HepG2 (cell line): ENCODE data around the gene SPACDR. TPM values are rescaled to one million over a fixed set of nuclear protein-coding genes. Genes with fewer than 3 reads are reported as not detected.

Experiments
- GATAD2A ChIP-seq: IDR thresholded peaks from 2 replicates; pipeline ENCODE4 v1.6.1; 2016
- KLF11 ChIP-seq: IDR thresholded peaks from 2 replicates; pipeline ENCODE4 v1.6.1; 2016; ENCODE audit warnings: missing compliant biosample characterization
- KLF15 ChIP-seq: sonication (generic); formaldehyde crosslinking; IDR thresholded peaks from 2 replicates; pipeline ENCODE4 v1.8.1; 2023; ENCODE audit warnings: borderline replicate concordance, mild to moderate bottlenecking, inconsistent platforms, missing genetic modification reagents, mixed read lengths
- MAFF ChIP-seq: IDR thresholded peaks from 2 replicates; pipeline ENCODE4 v1.6.1; 2011; ENCODE audit warnings: low read depth, low read length, improper control_type of control experiment
- MATR3 ChIP-seq: sonication (generic); formaldehyde crosslinking; IDR thresholded peaks from 2 replicates; pipeline ENCODE4 v1.4.0; 2020; ENCODE audit warnings: missing genetic modification reagents
- MTA3 ChIP-seq: sonication (generic); formaldehyde crosslinking; IDR thresholded peaks from 2 replicates; pipeline ENCODE4 v1.4.0; 2020; ENCODE audit warnings: missing genetic modification reagents
- MTERF4 ChIP-seq: sonication (generic); formaldehyde crosslinking; IDR thresholded peaks from 2 replicates; pipeline ENCODE4 v1.8.0; 2023; ENCODE audit warnings: mild to moderate bottlenecking, missing genetic modification reagents
- PRPF4 ChIP-seq: fragments of 200-400 bp; formaldehyde crosslinking; IDR thresholded peaks from 2 replicates; pipeline ENCODE4 v1.6.1; 2016; ENCODE audit warnings: low read length, low read depth; ENCODE audit not compliant: poor library complexity, severe bottlenecking
- ZFP36L2 ChIP-seq: sonication (generic); formaldehyde crosslinking; IDR thresholded peaks from 2 replicates; pipeline ENCODE4 v1.4.0; 2020; ENCODE audit warnings: missing genetic modification reagents
- ZNF12 ChIP-seq: sonication (generic); formaldehyde crosslinking; IDR thresholded peaks from 2 replicates; pipeline ENCODE4 v1.5.0; 2020; ENCODE audit warnings: missing genetic modification reagents
- ZNF333 ChIP-seq: sonication (generic); formaldehyde crosslinking; IDR thresholded peaks from 2 replicates; pipeline ENCODE4 v1.4.0; 2020; ENCODE audit warnings: mild to moderate bottlenecking, missing genetic modification reagents, borderline replicate concordance
- ZNF33B ChIP-seq: sonication (generic); formaldehyde crosslinking; IDR thresholded peaks from 2 replicates; pipeline ENCODE4 v1.5.1; 2020; ENCODE audit warnings: mild to moderate bottlenecking, missing genetic modification reagents
- ZNF350 ChIP-seq: sonication (generic); formaldehyde crosslinking; IDR thresholded peaks from 2 replicates; pipeline ENCODE4 v1.4.0; 2020; ENCODE audit warnings: mild to moderate bottlenecking, low read depth, missing genetic modification reagents, borderline replicate concordance
- ZNF451 ChIP-seq: sonication (generic); formaldehyde crosslinking; IDR thresholded peaks from 2 replicates; pipeline ENCODE4 v1.5.0; 2020; ENCODE audit warnings: mild to moderate bottlenecking, missing genetic modification reagents
- polyA plus RNA-seq, 8 experiments: library from polyadenylated mRNA; depleted of rRNA in 3 of 8; stranded (reverse) in 7 of 8; unstranded in 1 of 8; fragments of >200 nt; fragmentation: Illumina TruSeq in 4 of 8; extraction: Trizol in 4 of 8; gene quantifications; 2 replicates each; pipeline versions ENCODE4 v1.2.1 to v1.2.3, GENCODE V29; 2011 to 2016; ENCODE audit warnings: low read depth in 4 of 8, missing spikeins in 1 of 8, mixed read lengths in 1 of 8; ENCODE audit not compliant: insufficient read depth in 1 of 8
- total RNA-seq, 5 experiments: library from RNA; depleted of rRNA; stranded (reverse); fragments of >200 nt; fragmentation: Illumina TruSeq; extraction: Trizol; gene quantifications; 2 replicates each; pipeline ENCODE4 v1.2.3, GENCODE V29; 2016; ENCODE audit warnings: low read depth in 1 of 5

The SPACDR gene
- total and polyA plus RNA-seq, 2 of the 13 experiments (the other 11 are each of a cell fraction or from before 2014, with no cell fraction given) = 0.41 TPM; not detected in 1

DNA sequence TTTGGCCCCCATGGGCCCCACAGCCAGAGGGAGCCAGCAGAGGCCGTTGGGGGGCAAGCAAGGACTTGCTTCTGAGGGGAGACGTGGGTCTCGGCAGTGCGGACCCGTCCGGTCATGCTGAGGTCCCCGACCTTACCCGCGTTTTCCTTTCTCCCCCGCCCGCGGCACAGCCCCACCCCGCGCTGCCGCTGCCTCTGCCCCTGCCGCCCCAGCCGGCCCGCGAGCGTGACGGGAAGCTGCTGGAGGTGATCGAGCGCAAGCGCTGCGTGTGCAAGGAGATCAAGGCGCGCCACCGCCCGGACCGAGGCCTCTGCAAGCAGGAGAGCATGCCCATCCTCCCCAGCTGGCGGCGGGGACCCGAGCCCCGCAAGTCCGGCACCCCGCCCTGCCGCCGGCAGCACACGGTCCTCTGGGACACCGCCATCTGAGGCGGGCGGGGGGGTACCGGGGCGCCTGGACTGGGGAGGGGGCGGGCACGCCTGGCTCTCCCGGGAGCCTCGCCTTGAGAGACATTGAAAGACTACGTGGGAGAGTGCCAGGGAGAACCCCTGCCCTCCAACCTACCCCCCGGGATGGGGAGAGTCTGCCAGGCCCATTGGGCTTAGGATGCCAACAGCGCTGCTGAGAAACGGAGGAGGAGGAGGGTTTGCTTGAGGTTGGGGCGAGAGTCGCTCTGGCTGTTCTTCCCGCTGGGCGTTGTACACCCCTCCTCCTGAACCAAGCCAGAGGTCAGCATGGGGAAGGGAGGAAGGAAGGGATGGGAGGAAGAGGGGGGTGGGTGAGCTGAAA is 29.6 kb upstream of the SPACDR start (continued):
- TF ChIP-seq ZFP36L2 (CRISPR knock-in tag) = no peak
- TF ChIP-seq ZNF451 (CRISPR knock-in tag) = no peak
- TF ChIP-seq ZNF12 (CRISPR knock-in tag) = no peak
- no peak for TF ChIP-seq ZNF333 (CRISPR knock-in tag)
- no peak for TF ChIP-seq KLF11 (CRISPR knock-in tag)
- TF ChIP-seq KLF15 (CRISPR knock-in tag) = no peak
- TF ChIP-seq ZNF33B (CRISPR knock-in tag) = no peak
- no peak for TF ChIP-seq ZNF350 (CRISPR knock-in tag)
- TF ChIP-seq PRPF4 = no peak
- TF ChIP-seq GATAD2A (CRISPR knock-in tag) = no peak
- TF ChIP-seq MATR3 = no peak
- no peak for TF ChIP-seq MTA3 (CRISPR knock-in tag)
- TF ChIP-seq MTERF4 (CRISPR knock-in tag) = 0 out of 2 replicates have a peak, but pooled peaks have one; percentile 33
- no peak for TF ChIP-seq MAFF
